Psoas muscle (tissue), 8 donors: Measurements from ENCODE around the gene PTGER4. TPM values are rescaled to one million over a fixed set of nuclear protein-coding genes. Genes with fewer than 3 reads are reported as not detected.

Experiments used
- ATAC-seq, 4 donors: fragments of 200-7000 bp; cut with Tn5 transposase; one replicate each; pipeline ENCODE4 v1.9.1; 2020; ENCODE audit warnings: moderate library complexity in 3 of 4, mild to moderate bottlenecking in 2 of 4
- DNase-seq, 2 donors: peaks; one replicate each; pipeline ENCODE4 v3.0.0-alpha.2; 2020
- H3K27ac ChIP-seq: fragments of 200-600 bp; one replicate; pipeline ENCODE4 v1.8.0; 2022
- H3K27me3 ChIP-seq, 3 donors: fragments of 200-600 bp in 1 of 3; one replicate each; pipeline versions ENCODE4 v1.6.1 to v1.8.0; 2013 to 2022; ENCODE audit warnings: low read length in 2 of 3, mild to moderate bottlenecking in 2 of 3, moderate library complexity in 1 of 3; ENCODE audit not compliant: insufficient read depth in 3 of 3
- H3K36me3 ChIP-seq, 2 donors: fragments of 200-600 bp in 1 of 2; one replicate each; pipeline versions ENCODE4 v1.6.1 to v1.8.0; 2013 to 2022; ENCODE audit warnings: low read depth in 1 of 2, mild to moderate bottlenecking in 1 of 2, moderate library complexity in 1 of 2; ENCODE audit not compliant: insufficient read depth in 1 of 2
- H3K4me1 ChIP-seq: fragments of 200-600 bp; one replicate; pipeline ENCODE4 v1.8.0; 2022
- H3K4me3 ChIP-seq: fragments of 200-600 bp; one replicate; pipeline ENCODE4 v1.8.0; 2022; ENCODE audit warnings: mild to moderate bottlenecking
- H3K9me3 ChIP-seq: fragments of 200-600 bp; one replicate; pipeline ENCODE4 v1.8.0; 2022
- WGBS, 3 donors: extraction: QIAGEN DNeasy Blood & Tissue Kit; methylation state at CpG; one replicate each; pipeline versions ENCODE4 v1.1.6 to v1.1.7; 2013; 5-methylcytosine and 5-hydroxymethylcytosine counted together
- intact Hi-C, 2 donors: fragments of 100-400 bp; cut with DNase I; formaldehyde crosslinking; loops; one replicate each; pipeline versions ENCODE4 v1.11.0 to v1.14.2; 2022
- polyA plus RNA-seq, 3 donors: library from polyadenylated mRNA; stranded (reverse); fragments of 200-250 nt; gene quantifications; one replicate each; pipeline ENCODE4 v1.2.3, GENCODE V29; 2013
- total RNA-seq, 4 donors: library from RNA; stranded (reverse); fragmentation: NEBNext Ultra II Directional in 2 of 4; extraction: Animal tissue kit (Norgen Biotek cat#: 25700) in 2 of 4; gene quantifications; one replicate each; pipeline versions ENCODE4 v1.2.1 to v1.2.4, GENCODE V29; 2021 to 2023
- TF ChIP-seq, protein P1 (sequence below): fragments of 200-600 bp; IDR thresholded peaks from one replicate; pipeline ENCODE4 v1.8.0; 2022; ENCODE audit warnings: antibody characterized with exemption
- donor health status: healthy with polysubstance abuse.
- donor health status: DM: no; HTN: no; CAD: no; lungs with moderate emphysema.
- donor health status: Bipolar disorder and iron deficiency.
- donor health status: healthy.
- donor health status: DM: yes; HTN: yes; CAD: no.
- donor health status: DM: no; HTN: no; CAD: no.
- donor health status: DM: no; HTN: no; CAD: no.
- donor health status: DM: yes; HTN: yes; CAD: no.

PTGER4 gene
- total and polyA plus RNA-seq, 7 donors = 1.7 to 8.3 (median 4.8) TPM

DNA sequence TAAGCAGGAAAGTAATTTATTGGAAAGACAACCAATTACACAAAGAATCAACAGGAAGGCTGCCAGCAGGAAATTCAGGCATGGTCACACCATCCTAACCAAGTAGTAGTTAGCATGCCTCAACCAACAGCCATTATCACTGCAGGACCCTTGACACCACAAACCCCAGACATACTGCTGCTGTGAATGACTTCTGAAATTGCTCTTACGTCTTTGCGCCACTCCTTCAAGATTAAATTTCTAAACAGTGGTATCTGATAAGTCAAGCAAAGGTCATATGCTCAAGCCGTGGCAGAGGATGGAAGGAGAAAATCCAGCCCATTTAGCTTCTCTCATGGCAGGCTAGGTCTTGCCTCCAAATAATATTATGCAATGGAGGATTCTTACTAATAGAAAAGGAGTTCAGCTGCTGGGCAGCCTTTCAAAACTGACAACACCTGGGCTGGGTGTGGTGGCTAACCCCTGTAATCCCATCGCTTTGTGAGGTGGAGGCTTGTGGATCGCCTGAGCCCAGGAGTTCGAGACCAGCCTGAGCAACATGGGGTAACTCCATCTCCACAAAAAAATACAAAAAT is 5.0 kb upstream of the PTGER4 start:
- TF ChIP-seq, protein P1, sequence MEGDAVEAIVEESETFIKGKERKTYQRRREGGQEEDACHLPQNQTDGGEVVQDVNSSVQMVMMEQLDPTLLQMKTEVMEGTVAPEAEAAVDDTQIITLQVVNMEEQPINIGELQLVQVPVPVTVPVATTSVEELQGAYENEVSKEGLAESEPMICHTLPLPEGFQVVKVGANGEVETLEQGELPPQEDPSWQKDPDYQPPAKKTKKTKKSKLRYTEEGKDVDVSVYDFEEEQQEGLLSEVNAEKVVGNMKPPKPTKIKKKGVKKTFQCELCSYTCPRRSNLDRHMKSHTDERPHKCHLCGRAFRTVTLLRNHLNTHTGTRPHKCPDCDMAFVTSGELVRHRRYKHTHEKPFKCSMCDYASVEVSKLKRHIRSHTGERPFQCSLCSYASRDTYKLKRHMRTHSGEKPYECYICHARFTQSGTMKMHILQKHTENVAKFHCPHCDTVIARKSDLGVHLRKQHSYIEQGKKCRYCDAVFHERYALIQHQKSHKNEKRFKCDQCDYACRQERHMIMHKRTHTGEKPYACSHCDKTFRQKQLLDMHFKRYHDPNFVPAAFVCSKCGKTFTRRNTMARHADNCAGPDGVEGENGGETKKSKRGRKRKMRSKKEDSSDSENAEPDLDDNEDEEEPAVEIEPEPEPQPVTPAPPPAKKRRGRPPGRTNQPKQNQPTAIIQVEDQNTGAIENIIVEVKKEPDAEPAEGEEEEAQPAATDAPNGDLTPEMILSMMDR = no peak
- H3K9me3 ChIP-seq = no peaks in the 10 kb centered on the region
- H3K4me1 ChIP-seq = peaks cover 3% of the 10 kb centered on the region
- ATAC-seq (no peak), DNase-seq (no peak)
- no peak overlapping the region for H3K27ac ChIP-seq
- H3K36me3 ChIP-seq = no peaks in the 10 kb centered on the region
- 95 to 97% (median 96%) methylated on average over 6 of the region's 6 CpGs for WGBS, 3 donors
- intact Hi-C loops = no loop called here
- H3K27me3 ChIP-seq = peaks cover 0 to 14% (median 0%) of the 10 kb centered on the region in 3 donors
- H3K4me3 ChIP-seq = no peak overlapping the region

DNA sequence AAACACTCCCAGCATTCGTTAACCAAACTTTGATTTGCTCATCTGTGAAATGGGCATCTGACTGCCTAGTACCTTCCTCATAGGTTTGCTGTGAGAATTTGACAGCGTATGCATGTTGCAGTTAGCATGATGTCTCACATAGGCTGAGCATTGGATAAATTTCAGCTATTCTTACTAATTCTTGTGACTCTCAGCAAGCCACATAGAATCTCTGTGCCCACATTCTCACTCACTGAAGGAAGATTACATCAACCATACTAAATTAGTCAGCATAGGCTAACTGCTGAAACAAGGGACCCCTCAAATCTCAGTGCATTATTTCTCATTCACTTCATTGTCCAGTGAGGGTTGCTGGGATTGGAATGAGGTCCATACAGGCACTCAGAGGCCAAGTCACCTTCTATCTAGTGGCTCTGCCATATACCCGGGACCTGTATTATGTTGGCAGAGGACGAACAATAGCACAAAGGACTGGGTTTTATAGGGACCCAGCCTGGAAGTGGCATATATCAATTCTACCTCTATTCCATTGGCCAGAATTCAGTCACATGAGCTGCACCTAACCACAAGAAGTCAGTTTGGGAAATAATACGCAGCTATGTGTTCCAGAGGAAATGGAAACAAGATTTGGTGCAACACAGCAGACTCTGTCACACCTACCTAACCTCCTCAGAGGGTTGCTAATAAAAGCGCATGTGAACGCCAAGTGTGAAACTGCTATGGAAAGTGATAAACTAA is 4.2 kb upstream of the PTGER4 start:
- H3K27me3 ChIP-seq = peaks cover 0 to 21% (median 2%) of the 10 kb centered on the region in 3 donors
- no peak for DNase-seq
- ATAC-seq = no peak
- no peak overlapping the region for H3K27ac ChIP-seq
- H3K36me3 ChIP-seq = no peaks in the 10 kb centered on the region
- H3K4me1 ChIP-seq = peaks cover 3% of the 10 kb centered on the region
- intact Hi-C loops = no loop called here
- no peak overlapping the region for H3K4me3 ChIP-seq
- no peaks in the 10 kb centered on the region for H3K9me3 ChIP-seq
- 88 to 95% (median 90%) methylated on average over 7 of the region's 7 CpGs for WGBS, 3 donors
- TF ChIP-seq, protein P1 = no peak

DNA sequence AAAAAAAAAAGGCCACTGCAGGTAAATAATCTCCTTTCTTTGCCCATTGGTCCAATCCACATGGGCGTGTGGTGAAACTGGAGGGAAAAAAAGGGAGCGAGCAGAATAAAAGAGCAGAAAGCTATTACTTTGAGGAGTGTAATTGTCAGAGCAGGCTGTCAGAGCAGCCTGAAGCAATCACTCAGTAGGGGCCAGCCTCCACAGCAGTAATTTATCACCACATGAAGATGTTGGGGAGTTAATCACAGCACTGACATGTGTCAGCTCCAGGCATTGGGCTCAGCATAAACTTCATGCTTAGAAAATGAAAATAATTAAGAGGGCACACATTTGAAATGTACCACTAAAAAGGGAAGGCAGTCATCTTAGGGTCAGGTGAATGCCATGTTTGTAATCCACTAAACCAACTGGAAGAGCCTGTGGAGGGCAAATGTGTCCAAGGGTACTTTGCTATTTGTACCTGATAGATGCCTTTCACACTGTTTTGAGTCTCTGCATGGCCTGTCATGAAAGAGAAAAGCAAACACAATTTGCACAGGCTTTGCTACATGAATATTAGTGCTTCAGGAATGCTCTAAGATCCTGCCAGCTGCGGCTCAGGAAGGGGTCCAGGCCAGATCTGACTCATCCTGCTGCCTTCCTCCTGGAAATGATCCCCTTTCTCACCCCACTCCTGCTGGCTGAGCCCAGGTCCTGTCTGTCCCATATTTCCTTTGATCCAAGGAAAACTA is 2.9 kb upstream of the PTGER4 start:
- H3K4me1 ChIP-seq = peaks cover 3% of the 10 kb centered on the region
- H3K9me3 ChIP-seq = no peaks in the 10 kb centered on the region
- TF ChIP-seq, protein P1 = no peak
- peak; percentile 60 to 72 for DNase-seq
- H3K27ac ChIP-seq = peak overlapping the region; percentile 73
- intact Hi-C loops = no loop called here
- H3K36me3 ChIP-seq = no peaks in the 10 kb centered on the region
- H3K4me3 ChIP-seq = peak overlapping the region; percentile 8
- WGBS, 3 donors = 53 to 56% (median 56%) methylated on average over 3 of the region's 3 CpGs
- ATAC-seq = no peak
- peaks cover 0 to 33% (median 14%) of the 10 kb centered on the region in 3 donors for H3K27me3 ChIP-seq

DNA sequence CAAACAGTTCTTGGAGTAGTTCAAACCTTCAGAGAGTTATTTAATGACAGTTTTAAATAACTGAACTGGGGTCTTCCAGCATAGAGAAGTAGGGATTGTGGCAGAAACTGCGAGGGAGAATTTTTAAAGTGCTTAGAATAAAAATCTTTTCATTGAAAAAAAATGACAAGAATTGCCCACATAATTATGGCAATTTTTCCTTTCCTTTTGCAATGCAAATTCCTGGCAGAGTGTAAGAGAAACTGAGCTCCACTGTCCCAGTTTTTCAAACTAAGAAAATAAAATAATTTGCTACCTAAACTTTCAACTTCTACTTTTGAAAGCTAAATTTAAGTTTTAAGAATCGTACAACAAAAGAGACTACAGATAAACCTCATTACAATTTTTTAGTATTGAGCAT is 2.3 kb upstream of the PTGER4 start:
- TF ChIP-seq, protein P1 = no peak
- no peaks in the 10 kb centered on the region for H3K36me3 ChIP-seq
- H3K4me1 ChIP-seq = peaks cover 3% of the 10 kb centered on the region
- peaks cover 0 to 40% (median 19%) of the 10 kb centered on the region in 3 donors for H3K27me3 ChIP-seq
- H3K9me3 ChIP-seq = no peaks in the 10 kb centered on the region
- no peak for DNase-seq
- 53 to 61% (median 58%) methylated on average over 2 of the region's 2 CpGs for whole genome bisulfite sequencing, 3 donors
- H3K27ac ChIP-seq = peak overlapping the region; percentile 73
- ATAC-seq = no peak
- peak overlapping the region; percentile 8 for H3K4me3 ChIP-seq
- intact Hi-C loops = no loop called here
